ENCODE results near the gene GPR62. TPM values are rescaled to one million over a fixed set of nuclear protein-coding genes. Genes with fewer than 3 reads are reported as not detected.

GPR62 gene
- total and polyA plus RNA-seq, 2 of the 8 experiments (the other 6 are each of a cell fraction or from before 2014, with no cell fraction given) = 0.22 to 0.29 TPM

DNA sequence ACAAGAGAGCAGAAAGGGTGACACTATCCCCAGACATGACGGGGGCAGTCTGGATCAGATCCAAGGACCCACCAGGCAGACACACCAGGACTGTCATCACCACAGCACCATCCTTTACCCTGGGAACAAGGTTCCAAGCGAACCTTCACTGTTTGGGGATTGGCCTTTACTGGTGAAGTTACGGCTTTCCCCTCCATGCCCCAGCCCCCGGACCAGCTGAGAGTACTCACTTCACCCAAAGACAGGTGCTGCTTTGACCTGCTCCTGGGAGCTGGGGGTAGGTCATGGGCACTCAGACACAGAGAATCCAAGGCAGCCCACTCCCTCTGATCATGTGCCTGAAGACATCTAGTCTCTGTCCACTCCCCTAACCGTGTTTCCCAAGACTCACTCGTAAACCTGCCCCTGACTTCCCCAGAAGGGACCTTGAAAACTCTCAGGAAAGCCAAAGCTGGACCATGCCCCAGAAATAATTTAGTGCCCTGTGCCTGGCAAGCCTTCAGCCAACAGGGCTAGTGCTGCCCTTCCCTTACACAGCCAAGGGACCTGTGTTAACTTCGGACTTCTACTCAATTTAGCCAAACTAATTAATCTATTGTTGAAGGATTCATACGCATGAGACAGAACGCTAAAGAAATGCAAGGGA lies 16.3 kb upstream of the GPR62 start:
- peaks cover 12% of the 10 kb centered on the region for H3K79me1 ChIP-seq (ENCODE audit: low read depth, low read length)
- DNase-seq (ENCODE audit: low read depth in 1 of 2, low spot score in 2 of 2) = no peak
- peaks cover 23 to 40% (median 33%) of the 10 kb centered on the region in 4 experiments for H3K36me3 ChIP-seq (ENCODE audit: control insufficient read depth in 2 of 4, insufficient read depth in 4 of 4, low read length in 3 of 4)
- peaks cover 0 to 10% (median 4%) of the 10 kb centered on the region in 4 experiments; a peak in 4 of 7 replicates for H3K27me3 ChIP-seq (replicated peaks in 1 of 4; ENCODE audit: control insufficient read depth in 3 of 4, extremely low read depth in 1 of 4, insufficient read depth in 3 of 4, low read length in 3 of 4)
- no peak overlapping the region for H2BK12ac ChIP-seq (ENCODE audit: low read depth, low read length)
- CTCF ChIA-PET (ENCODE audit: partially characterized antibody) = interaction anchor here (1.1 to 1.3 kb wide), 3 partner anchors 18 to 190 kb away, joined by 3 to 4 read pairs (median 3); no protein-coding TSS in a partner anchor
- H4K5ac ChIP-seq (ENCODE audit: insufficient read length, low read depth, low read length) = no peak overlapping the region
- H3K23ac ChIP-seq (ENCODE audit: insufficient read length) = no peak overlapping the region
- TF ChIP-seq NRF1 (IDR thresholded peaks at IDR 0.05; ENCODE audit: low read depth, low read length) = no peak
- no peak overlapping the region for H4K91ac ChIP-seq (replicated peaks; ENCODE audit: insufficient read length, low read length)
- H3K23me2 ChIP-seq (ENCODE audit: low read depth, low read length) = peaks cover 9% of the 10 kb centered on the region; the same call in 1 of the 2 replicates
- no peak overlapping the region for H2AFZ ChIP-seq (ENCODE audit: low read length)
- H3K4ac ChIP-seq (replicated peaks; ENCODE audit: insufficient read length, low read depth, low read length) = no peak overlapping the region
- H2BK15ac ChIP-seq (ENCODE audit: low read length) = no peak overlapping the region
- peaks cover 0 to 30% of the 10 kb centered on the region in 2 experiments; a peak in 3 of 4 replicates for H3K79me2 ChIP-seq (ENCODE audit: control insufficient read depth in 1 of 2, insufficient read depth in 2 of 2, low read length in 2 of 2)
- H3K27ac ChIP-seq (ENCODE audit: low read depth, low read length) = no peak overlapping the region
- no peak overlapping the region for H3K4me2 ChIP-seq (ENCODE audit: insufficient read depth in 1 of 2, low read depth in 2 of 2, low read length in 2 of 2)
- no peak overlapping the region for H2BK120ac ChIP-seq (replicated peaks; ENCODE audit: low read depth, low read length)
- H2BK5ac ChIP-seq (ENCODE audit: low read depth, low read length) = no peak overlapping the region
- H4K20me1 ChIP-seq (replicated peaks in 1 of 2; ENCODE audit: control insufficient read depth in 1 of 2, insufficient read depth in 2 of 2, low read length in 2 of 2) = peaks cover 3 to 28% of the 10 kb centered on the region in 2 experiments
- H3K56ac ChIP-seq (replicated peaks; ENCODE audit: insufficient read length, low read depth, low read length) = no peak overlapping the region
- no peak overlapping the region for H3K9ac ChIP-seq (replicated peaks in 1 of 4; ENCODE audit: extremely low read depth in 1 of 4, low read depth in 3 of 4, low read length in 3 of 4)
- no peak overlapping the region for H3K18ac ChIP-seq (ENCODE audit: extremely low read depth, low read length)
- no peak overlapping the region for H2AK5ac ChIP-seq (ENCODE audit: low read depth, low read length)
- peaks cover 2 to 13% (median 6%) of the 10 kb centered on the region in 4 experiments for H3K4me1 ChIP-seq (replicated peaks in 1 of 4; ENCODE audit: control insufficient read depth in 3 of 4, insufficient read depth in 4 of 4, low read length in 3 of 4)
- no peak for FAIRE-seq
- POLR2A ChIA-PET (ENCODE audit: partially characterized antibody) = interaction anchor here (0.8 kb wide), 1 partner anchor 10 kb away, joined by 3 read pairs; no protein-coding TSS in a partner anchor
- H3K4me3 ChIP-seq (ENCODE audit: extremely low read depth in 1 of 4, insufficient read depth in 2 of 4, low read depth in 3 of 4, low read length in 4 of 4) = no peak overlapping the region
- H3K9me3 ChIP-seq (ENCODE audit: insufficient read depth in 2 of 2, low read depth in 1 of 2, low read length in 1 of 2) = no peaks in the 10 kb centered on the region
- WGBS, 2 experiments (ENCODE audit: extremely low coverage in 1 of 2, insufficient coverage in 1 of 2, insufficient read length in 1 of 2, insufficient replicate concordance in 2 of 2, low coverage in 1 of 2, low lambda C conversion rate in 2 of 2, missing lambda C conversion rate in 1 of 2) = 89% methylated on average over 9 of the region's 9 CpGs; no CpG with 5 or more reads in 1 of the 2 experiments
- no peak overlapping the region for H4K8ac ChIP-seq (ENCODE audit: extremely low read depth, insufficient read depth, low read length)
- no peak overlapping the region for H2BK20ac ChIP-seq (ENCODE audit: low read length)
- H3K14ac ChIP-seq (ENCODE audit: insufficient read length) = no peak overlapping the region

Data from H1 (cell line).